ENCODE measurements around the gene RPS14.

RPS14 gene

GRCh38 chr5:150398722-150399523 is 50.6 kb downstream of the RPS14 start:
- DNase-seq = peak; percentile 62 to 77

- no peak for DNase-seq
Measured at GRCh38 chr5:150397782-150398721, 51.5 kb downstream of the RPS14 start.

GRCh38 chr5:150397146-150397781 is 52.3 kb downstream of the RPS14 start:
- DNase-seq = no peak

GRCh38 chr5:150396267-150396666 is 53.3 kb downstream of the RPS14 start:
- DNase-seq = no peak

- DNase-seq = no peak
Measured at GRCh38 chr5:150395688-150395975, 53.9 kb downstream of the RPS14 start.

GRCh38 chr5:150394912-150395687 is 54.4 kb downstream of the RPS14 start:
- DNase-seq = no peak

- DNase-seq = no peak
Measured at GRCh38 chr5:150394131-150394530, 55.4 kb downstream of the RPS14 start.

GRCh38 chr5:150393096-150393645 is 56.4 kb downstream of the RPS14 start:
- no peak for DNase-seq

- DNase-seq = no peak
Measured at GRCh38 chr5:150392680-150393079, 56.9 kb downstream of the RPS14 start.
